Hematopoietic multipotent progenitor cell (in vitro differentiated cells): ENCODE data around the gene B3GNT4. TPM values are rescaled to one million over a fixed set of nuclear protein-coding genes. Genes with fewer than 3 reads are reported as not detected.
"Not testable (repeated sequence)": the region's sequence is repeated elsewhere in the genome, so short reads cannot be mapped to it uniquely, and the experiment has no call there.

ENCODE experiments used
- DNase-seq, 3 donors: peaks; one replicate each; pipeline ENCODE4 v3.0.0-alpha.2; 2011 to 2015; ENCODE audit warnings: low read depth in 2 of 3, low spot score in 2 of 3
- total RNA-seq: library from RNA; depleted of rRNA; stranded (reverse); fragments of >200 nt; gene quantifications from one replicate; pipeline ENCODE4 v1.2.3, GENCODE V29; 2012

Gene B3GNT4
- total RNA-seq, 1 donor = 0.27 TPM

- DNase-seq = no peak
Observed at GRCh38 chr12:122207391-122207790, 3.9 kb downstream of the B3GNT4 start.

GRCh38 chr12:122208073-122208820, 4.7 kb downstream of the B3GNT4 start:
- DNase-seq = no peak

- no peak for DNase-seq
Observed at GRCh38 chr12:122215771-122216170, 12.3 kb downstream of the B3GNT4 start.

GRCh38 chr12:122216445-122216844, 12.9 kb downstream of the B3GNT4 start:
- DNase-seq = no peak

GRCh38 chr12:122225683-122226365, 22.3 kb downstream of the B3GNT4 start, which contains the start of gene DIABLO:
Gene DIABLO (minus strand): TSS chr12:122226052. CDS start chr12:122226014, 38 bp downstream.
- DNase-seq = peak; percentile 99 to 100 (median 100)

- DNase-seq = no peak
Observed at GRCh38 chr12:122226366-122227125, 23.0 kb downstream of the B3GNT4 start.

GRCh38 chr12:122227341-122227740, 23.8 kb downstream of the B3GNT4 start:
- DNase-seq = no peak

GRCh38 chr12:122228092-122228491, 24.6 kb downstream of the B3GNT4 start:
- DNase-seq = no peak

- DNase-seq = no peak
Observed at GRCh38 chr12:122230798-122231197, 27.3 kb downstream of the B3GNT4 start.

- no peak for DNase-seq
Observed at GRCh38 chr12:122232691-122233090, 29.2 kb downstream of the B3GNT4 start.

GRCh38 chr12:122235741-122236140, 32.2 kb downstream of the B3GNT4 start:
- DNase-seq = no peak

- DNase-seq = no peak
Observed at GRCh38 chr12:122238861-122239260, 35.4 kb downstream of the B3GNT4 start.

- DNase-seq = no peak
Observed at GRCh38 chr12:122243965-122244364, 40.5 kb downstream of the B3GNT4 start.

- no peak for DNase-seq
Observed at GRCh38 chr12:122244565-122245371, 41.3 kb downstream of the B3GNT4 start.

GRCh38 chr12:122245553-122245952, 42.0 kb downstream of the B3GNT4 start:
- DNase-seq = no peak

- no peak for DNase-seq
Observed at GRCh38 chr12:122250047-122250446, 46.5 kb downstream of the B3GNT4 start.

GRCh38 chr12:122250536-122250935, 47.0 kb downstream of the B3GNT4 start:
- no peak for DNase-seq

GRCh38 chr12:122258462-122258861, 55.0 kb downstream of the B3GNT4 start:
- DNase-seq = not testable (repeated sequence)
